Measurements from ENCODE around the gene KIF24. TPM values are rescaled to one million over a fixed set of nuclear protein-coding genes. Genes with fewer than 3 reads are reported as not detected.

Gene KIF24
- total and polyA plus RNA-seq, 2 donors (not counting 1 experiment from before 2014, with no cell fraction given) = 0.07 to 0.79 TPM

DNA sequence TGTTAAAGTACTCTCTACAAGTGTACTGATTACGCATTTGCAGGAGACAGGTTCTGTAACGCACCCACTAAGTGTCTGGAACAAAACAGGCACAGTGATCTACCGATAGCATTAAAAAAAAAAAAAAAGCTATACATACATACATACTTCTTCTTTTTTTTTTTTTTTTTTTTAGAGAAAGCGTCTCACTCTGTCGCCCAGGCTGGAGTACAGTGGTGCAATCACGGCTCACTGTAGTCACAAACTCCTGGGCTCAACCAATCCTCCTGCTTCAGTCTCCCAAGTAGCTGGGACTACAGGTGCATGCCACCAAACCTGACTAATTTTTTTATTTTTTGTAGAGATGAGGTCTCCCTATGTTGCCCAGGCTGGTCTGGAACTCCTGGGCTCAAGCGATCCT, 7.6 kb downstream of the KIF24 start:
- no peak for ATAC-seq (ENCODE audit: low read depth)
- no peaks in the 10 kb centered on the region for H3K36me3 ChIP-seq (replicated peaks in 1 of 2; ENCODE audit: control extremely low read depth in 1 of 2, control insufficient read depth in 1 of 2, extremely low read depth in 1 of 2, insufficient read depth in 2 of 2, low read length in 1 of 2)
- TF ChIP-seq, protein P1, sequence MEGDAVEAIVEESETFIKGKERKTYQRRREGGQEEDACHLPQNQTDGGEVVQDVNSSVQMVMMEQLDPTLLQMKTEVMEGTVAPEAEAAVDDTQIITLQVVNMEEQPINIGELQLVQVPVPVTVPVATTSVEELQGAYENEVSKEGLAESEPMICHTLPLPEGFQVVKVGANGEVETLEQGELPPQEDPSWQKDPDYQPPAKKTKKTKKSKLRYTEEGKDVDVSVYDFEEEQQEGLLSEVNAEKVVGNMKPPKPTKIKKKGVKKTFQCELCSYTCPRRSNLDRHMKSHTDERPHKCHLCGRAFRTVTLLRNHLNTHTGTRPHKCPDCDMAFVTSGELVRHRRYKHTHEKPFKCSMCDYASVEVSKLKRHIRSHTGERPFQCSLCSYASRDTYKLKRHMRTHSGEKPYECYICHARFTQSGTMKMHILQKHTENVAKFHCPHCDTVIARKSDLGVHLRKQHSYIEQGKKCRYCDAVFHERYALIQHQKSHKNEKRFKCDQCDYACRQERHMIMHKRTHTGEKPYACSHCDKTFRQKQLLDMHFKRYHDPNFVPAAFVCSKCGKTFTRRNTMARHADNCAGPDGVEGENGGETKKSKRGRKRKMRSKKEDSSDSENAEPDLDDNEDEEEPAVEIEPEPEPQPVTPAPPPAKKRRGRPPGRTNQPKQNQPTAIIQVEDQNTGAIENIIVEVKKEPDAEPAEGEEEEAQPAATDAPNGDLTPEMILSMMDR (IDR thresholded peaks at IDR 0.05) = no peak
- no peak for TF ChIP-seq EZH2 (IDR thresholded peaks at IDR 0.05; ENCODE audit: borderline replicate concordance, insufficient read depth, low read depth, low read length, poor library complexity, severe bottlenecking)
- Mint-ChIP-seq H3K27ac (no peak overlapping the region), H3K27me3 (no peaks in the 10 kb centered on the region), H3K4me3 (no peak overlapping the region), H3K4me1 (peaks cover 1% of the 10 kb centered on the region), H3K9me3 (ENCODE audit: insufficient read depth) (no peaks in the 10 kb centered on the region)
- no CpG with 5 or more reads among the region's 7 CpGs for WGBS (ENCODE audit: insufficient coverage)
- no peaks in the 10 kb centered on the region for H3K4me1 ChIP-seq (ENCODE audit: control insufficient read depth in 2 of 2, insufficient read depth in 2 of 2, low read length in 2 of 2)
- H3K4me2 ChIP-seq (replicated peaks; ENCODE audit: low read depth, low read length, poor library complexity, severe bottlenecking) = no peak overlapping the region
- no peak overlapping the region for H3K9ac ChIP-seq (ENCODE audit: low read length)
- H3K27ac ChIP-seq (ENCODE audit: low read length in 2 of 2) = no peak overlapping the region
- POLR2A ChIA-PET = no interaction called here
- no peaks in the 10 kb centered on the region for H4K20me1 ChIP-seq (ENCODE audit: control insufficient read depth, insufficient read depth, low read length, poor library complexity, severe bottlenecking)
- H3K9me3 ChIP-seq (ENCODE audit: control extremely low read depth in 1 of 3, control insufficient read depth in 2 of 3, insufficient read depth in 1 of 3, low read length in 2 of 3) = no peaks in the 10 kb centered on the region
- no peaks in the 10 kb centered on the region for H3K27me3 ChIP-seq (replicated peaks in 1 of 4; ENCODE audit: control extremely low read depth in 1 of 4, control insufficient read depth in 3 of 4, insufficient read depth in 4 of 4, low read length in 3 of 4)
- DNase-seq = no peak
- CTCF ChIA-PET = interaction anchor here (1.0 to 1.1 kb wide), 2 partner anchors 9 to 11 kb away, joined by 3 to 4 read pairs; no protein-coding TSS in a partner anchor
- intact Hi-C loops (cut with micrococcal nuclease) = loop anchor here (10.0 kb wide), 1 partner anchor 847 kb away; the partner anchor contains the start of gene NOL6
- H3K4me3 ChIP-seq (ENCODE audit: control extremely low read depth in 1 of 5, extremely low read depth in 1 of 5, insufficient read depth in 1 of 5, low read depth in 2 of 5, low read length in 4 of 5) = no peak overlapping the region
- peaks cover 13% of the 10 kb centered on the region for H3K79me2 ChIP-seq (ENCODE audit: control insufficient read depth, insufficient read depth, low read length)
- no peak overlapping the region for H2AFZ ChIP-seq (ENCODE audit: insufficient read depth, low read depth, low read length, poor library complexity, severe bottlenecking)

DNA sequence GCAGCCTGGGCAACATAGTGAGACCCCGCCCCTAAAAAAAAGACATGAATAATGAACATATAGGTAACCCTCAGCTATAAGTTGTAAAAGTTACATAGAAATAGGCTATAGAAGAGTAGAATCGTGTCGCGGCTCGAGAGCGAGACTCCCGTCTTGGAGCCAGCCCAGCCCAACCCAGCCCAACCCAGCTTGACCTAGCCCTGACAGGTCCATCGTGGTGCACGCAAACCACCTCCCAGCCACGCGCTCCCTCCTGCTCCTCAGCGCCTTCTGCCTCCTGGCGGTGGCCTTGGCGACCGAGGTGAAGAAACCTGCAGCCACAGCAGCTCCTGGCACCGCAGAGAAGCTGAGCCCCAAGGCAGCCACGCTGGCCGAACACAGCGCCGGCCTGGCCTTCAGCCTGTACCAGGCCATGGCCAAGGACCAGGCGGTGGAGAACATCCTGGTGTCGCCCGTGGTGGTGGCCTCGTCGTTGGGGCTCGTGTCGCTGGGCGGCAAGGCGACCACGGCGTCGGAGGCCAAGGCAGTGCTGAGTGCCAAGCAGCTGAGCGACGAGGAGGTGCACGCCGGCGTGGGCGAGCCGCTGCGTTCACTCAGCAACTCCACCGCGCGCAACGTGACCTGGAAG, 10.8 kb downstream of the KIF24 start:
- DNase-seq = no peak
- H3K27ac Mint-ChIP-seq = no peak overlapping the region
- Histone ChIP-seq H4K20me1 (ENCODE audit: control insufficient read depth, insufficient read depth, low read length, poor library complexity, severe bottlenecking) (no peaks in the 10 kb centered on the region), H3K27ac (ENCODE audit: low read length in 2 of 2) (no peak overlapping the region), H3K27me3 (replicated peaks in 1 of 4; ENCODE audit: control extremely low read depth in 1 of 4, control insufficient read depth in 3 of 4, insufficient read depth in 4 of 4, low read length in 3 of 4) (no peaks in the 10 kb centered on the region), H3K9ac (ENCODE audit: low read length) (no peak overlapping the region), H2AFZ (ENCODE audit: insufficient read depth, low read depth, low read length, poor library complexity, severe bottlenecking) (no peak overlapping the region), H3K4me1 (ENCODE audit: control insufficient read depth in 2 of 2, insufficient read depth in 2 of 2, low read length in 2 of 2) (no peaks in the 10 kb centered on the region), H3K4me2 (replicated peaks; ENCODE audit: low read depth, low read length, poor library complexity, severe bottlenecking) (no peak overlapping the region), H3K9me3 (ENCODE audit: control extremely low read depth in 1 of 3, control insufficient read depth in 2 of 3, insufficient read depth in 1 of 3, low read length in 2 of 3) (peaks cover 0 to 7% (median 0%) of the 10 kb centered on the region in 3 donors), H3K36me3 (replicated peaks in 1 of 2; ENCODE audit: control extremely low read depth in 1 of 2, control insufficient read depth in 1 of 2, extremely low read depth in 1 of 2, insufficient read depth in 2 of 2, low read length in 1 of 2) (no peaks in the 10 kb centered on the region), H3K4me3 (ENCODE audit: control extremely low read depth in 1 of 5, extremely low read depth in 1 of 5, insufficient read depth in 1 of 5, low read depth in 2 of 5, low read length in 4 of 5) (no peak overlapping the region), H3K79me2 (ENCODE audit: control insufficient read depth, insufficient read depth, low read length) (peaks cover 13% of the 10 kb centered on the region)
- no peaks in the 10 kb centered on the region for H3K27me3 Mint-ChIP-seq
- TF ChIP-seq, protein P1 (IDR thresholded peaks at IDR 0.05) = no peak
- no peak for TF ChIP-seq EZH2 (IDR thresholded peaks at IDR 0.05; ENCODE audit: borderline replicate concordance, insufficient read depth, low read depth, low read length, poor library complexity, severe bottlenecking)
- H3K4me1 Mint-ChIP-seq = peaks cover 1% of the 10 kb centered on the region
- intact Hi-C loops (cut with micrococcal nuclease) = no loop called here
- no peak for ATAC-seq (ENCODE audit: low read depth)
- POLR2A ChIA-PET = no interaction called here
- H3K9me3 Mint-ChIP-seq (ENCODE audit: insufficient read depth) = no peaks in the 10 kb centered on the region
- no peak overlapping the region for H3K4me3 Mint-ChIP-seq
- 97% methylated on average over 37 of the region's 44 CpGs for WGBS (ENCODE audit: insufficient coverage)
- CTCF ChIA-PET = interaction anchor here (0.6 kb wide), 1 partner anchor 1154 kb away, joined by 5 read pairs; no protein-coding TSS in a partner anchor
